Brain microvascular endothelial cell (primary cell): ENCODE measurements around the gene SUDS3.

Experiments
- DNase-seq: peaks from one replicate; pipeline ENCODE4 v3.0.0-alpha.2; 2020
- H3K27ac ChIP-seq: fragments of 250-450 bp; sonication (Bioruptor Pico); 2 replicates; pipeline ENCODE4 v1.5.1; 2020; ENCODE audit warnings: mild to moderate bottlenecking, moderate library complexity
- H3K27me3 ChIP-seq: fragments of 250-450 bp; sonication (Bioruptor Pico); replicated peaks from 2 replicates; pipeline ENCODE4 v1.5.1; 2020; ENCODE audit warnings: mild to moderate bottlenecking
- H3K36me3 ChIP-seq: fragments of 250-450 bp; sonication (Bioruptor Pico); replicated peaks from 2 replicates; pipeline ENCODE4 v1.5.1; 2020; ENCODE audit warnings: mild to moderate bottlenecking
- H3K4me3 ChIP-seq: 2 replicates; pipeline ENCODE4 v1.5.1; 2011; ENCODE audit warnings: low read depth, mild to moderate bottlenecking, control low read depth, low read length, moderate library complexity
- CTCF ChIP-seq: IDR thresholded peaks from 2 replicates; pipeline ENCODE4 v1.5.1; 2011; ENCODE audit warnings: low read depth, mild to moderate bottlenecking, moderate library complexity, low read length, control low read depth, inconsistent platforms; ENCODE audit errors: missing control alignments
- in situ Hi-C: cut with HindIII; loops from 2 replicates; pipeline ENCODE4 v1.10.0; 2017; ENCODE audit warnings: low sequenced_read_pairs, low pct_ligation_motif_present

Gene SUDS3

GRCh38 chr12:118424884-118425283 is 48.5 kb downstream of the SUDS3 start:
- Histone ChIP-seq H3K27me3 (no peaks in the 10 kb centered on the region), H3K27ac (no peak overlapping the region), H3K4me3 (no peak overlapping the region), H3K36me3 (no peaks in the 10 kb centered on the region)
- DNase-seq = no peak
- TF ChIP-seq CTCF = no peak
- in situ Hi-C loops = no loop called here

GRCh38 chr12:118425364-118425763 is 49.0 kb downstream of the SUDS3 start:
- H3K36me3 ChIP-seq = no peaks in the 10 kb centered on the region
- H3K27me3 ChIP-seq = no peaks in the 10 kb centered on the region
- no peak overlapping the region for H3K4me3 ChIP-seq
- no peak for DNase-seq
- no peak for TF ChIP-seq CTCF
- in situ Hi-C loops = no loop called here
- H3K27ac ChIP-seq = no peak overlapping the region

GRCh38 chr12:118427819-118428218 is 51.5 kb downstream of the SUDS3 start:
- no peak for TF ChIP-seq CTCF
- Histone ChIP-seq H3K4me3 (no peak overlapping the region), H3K27ac (no peak overlapping the region), H3K36me3 (no peaks in the 10 kb centered on the region), H3K27me3 (no peaks in the 10 kb centered on the region)
- DNase-seq = no peak
- in situ Hi-C loops = no loop called here

GRCh38 chr12:118428643-118429042 is 52.3 kb downstream of the SUDS3 start:
- TF ChIP-seq CTCF = no peak
- no peak overlapping the region for H3K4me3 ChIP-seq
- H3K27me3 ChIP-seq = no peaks in the 10 kb centered on the region
- no peak for DNase-seq
- no peak overlapping the region for H3K27ac ChIP-seq
- in situ Hi-C loops = no loop called here
- H3K36me3 ChIP-seq = no peaks in the 10 kb centered on the region

GRCh38 chr12:118429688-118430383 is 53.5 kb downstream of the SUDS3 start:
- Histone ChIP-seq H3K4me3 (no peak overlapping the region), H3K27me3 (no peaks in the 10 kb centered on the region), H3K36me3 (no peaks in the 10 kb centered on the region), H3K27ac (no peak overlapping the region)
- in situ Hi-C loops = no loop called here
- no peak for DNase-seq
- TF ChIP-seq CTCF = no peak

GRCh38 chr12:118430516-118430915 is 54.2 kb downstream of the SUDS3 start:
- H3K27me3 ChIP-seq = no peaks in the 10 kb centered on the region
- no peak overlapping the region for H3K4me3 ChIP-seq
- no peak for TF ChIP-seq CTCF
- peak; percentile 16 for DNase-seq
- H3K36me3 ChIP-seq = no peaks in the 10 kb centered on the region
- in situ Hi-C loops = no loop called here
- no peak overlapping the region for H3K27ac ChIP-seq
